Body of pancreas (tissue), 4 donors: ENCODE measurements around the gene PMF1.
A peak's percentile ranks its signal among the peaks of the same experiment; 100 is the strongest.

Experiments
- POLR2A ChIP-seq, 3 donors: fragments of 450-650 bp; IDR thresholded peaks; one replicate each; pipeline ENCODE4 v1.6.1; 2016; ENCODE audit warnings: antibody characterized with exemption in 3 of 3, mild to moderate bottlenecking in 2 of 3
- TF ChIP-seq, protein P1 (sequence below), 7 experiments: fragments of 450-650 bp in 4 of 7; fragments of 200-600 bp in 3 of 7; sonication (generic) in 3 of 7; IDR thresholded peaks; one replicate each; pipeline ENCODE4 v1.5.1; 2016 to 2019; ENCODE audit warnings: antibody characterized with exemption in 7 of 7

DNA sequence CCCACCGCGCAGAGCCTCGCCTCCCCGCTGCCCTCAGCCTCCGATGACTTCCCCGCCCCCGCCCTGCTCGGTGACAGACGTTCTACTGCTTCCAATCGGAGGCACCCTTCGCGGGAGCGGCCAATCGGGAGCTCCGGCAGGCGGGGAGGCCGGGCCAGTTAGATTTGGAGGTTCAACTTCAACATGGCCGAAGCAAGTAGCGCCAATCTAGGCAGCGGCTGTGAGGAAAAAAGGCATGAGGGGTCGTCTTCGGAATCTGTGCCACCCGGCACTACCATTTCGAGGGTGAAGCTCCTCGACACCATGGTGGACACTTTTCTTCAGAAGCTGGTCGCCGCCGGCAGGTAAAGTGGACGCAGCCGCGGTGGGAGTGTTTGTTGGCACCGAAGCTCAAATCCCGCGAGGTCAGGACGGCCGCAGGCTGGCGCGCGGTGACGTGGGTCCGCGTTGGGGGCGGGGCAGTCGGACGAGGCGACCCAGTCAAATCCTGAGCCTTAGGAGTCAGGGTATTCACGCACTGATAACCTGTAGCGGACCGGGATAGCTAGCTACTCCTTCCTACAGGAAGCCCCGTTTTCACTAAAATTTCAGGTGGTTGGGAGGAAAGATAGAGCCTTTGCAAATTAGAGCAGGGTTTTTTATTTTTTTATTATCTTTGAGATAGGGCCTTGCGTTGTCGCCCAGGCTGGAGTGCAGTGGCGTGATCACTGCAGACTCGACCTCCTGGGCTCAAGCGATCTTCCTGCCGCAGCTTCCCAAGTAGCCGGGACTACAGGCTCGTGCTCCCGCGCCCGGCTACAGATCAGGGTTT lies at the start of gene PMF1:
- TF ChIP-seq, protein P1, sequence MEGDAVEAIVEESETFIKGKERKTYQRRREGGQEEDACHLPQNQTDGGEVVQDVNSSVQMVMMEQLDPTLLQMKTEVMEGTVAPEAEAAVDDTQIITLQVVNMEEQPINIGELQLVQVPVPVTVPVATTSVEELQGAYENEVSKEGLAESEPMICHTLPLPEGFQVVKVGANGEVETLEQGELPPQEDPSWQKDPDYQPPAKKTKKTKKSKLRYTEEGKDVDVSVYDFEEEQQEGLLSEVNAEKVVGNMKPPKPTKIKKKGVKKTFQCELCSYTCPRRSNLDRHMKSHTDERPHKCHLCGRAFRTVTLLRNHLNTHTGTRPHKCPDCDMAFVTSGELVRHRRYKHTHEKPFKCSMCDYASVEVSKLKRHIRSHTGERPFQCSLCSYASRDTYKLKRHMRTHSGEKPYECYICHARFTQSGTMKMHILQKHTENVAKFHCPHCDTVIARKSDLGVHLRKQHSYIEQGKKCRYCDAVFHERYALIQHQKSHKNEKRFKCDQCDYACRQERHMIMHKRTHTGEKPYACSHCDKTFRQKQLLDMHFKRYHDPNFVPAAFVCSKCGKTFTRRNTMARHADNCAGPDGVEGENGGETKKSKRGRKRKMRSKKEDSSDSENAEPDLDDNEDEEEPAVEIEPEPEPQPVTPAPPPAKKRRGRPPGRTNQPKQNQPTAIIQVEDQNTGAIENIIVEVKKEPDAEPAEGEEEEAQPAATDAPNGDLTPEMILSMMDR (IDR thresholded peaks at IDR 0.05) = peak in 3 of 7 experiments; percentile 11 to 23 (median 16)
- TF ChIP-seq POLR2A (IDR thresholded peaks at IDR 0.05) = peak; percentile 80 to 91 (median 90)
